Skeletal muscle satellite cell (primary cell): Measurements from ENCODE around the gene MLYCD.

Experiments used
- H3K27me3 ChIP-seq: 2 replicates; pipeline ENCODE4 v1.7.0; 2013; ENCODE audit warnings: low read length; ENCODE audit not compliant: control insufficient read depth, insufficient read depth
- H3K36me3 ChIP-seq: 2 replicates; pipeline ENCODE4 v1.7.0; 2013; ENCODE audit warnings: mild to moderate bottlenecking, control low read depth, low read length; ENCODE audit not compliant: insufficient read depth
- H3K4me1 ChIP-seq: 2 replicates; pipeline ENCODE4 v1.7.0; 2013; ENCODE audit warnings: low read length; ENCODE audit not compliant: control insufficient read depth, insufficient read depth
- H3K4me2 ChIP-seq: 2 replicates; pipeline ENCODE4 v1.7.0; 2013; ENCODE audit warnings: mild to moderate bottlenecking, low read length
- H3K4me3 ChIP-seq: 2 replicates; pipeline ENCODE4 v1.7.0; 2013; ENCODE audit warnings: low read length
- H3K9ac ChIP-seq: 2 replicates; pipeline ENCODE4 v1.7.0; 2013; ENCODE audit warnings: mild to moderate bottlenecking, low read depth, low read length, moderate library complexity
- H3K9me3 ChIP-seq: replicated peaks from 2 replicates; pipeline ENCODE4 v1.7.0; 2013; ENCODE audit warnings: mild to moderate bottlenecking, control low read depth, low read length

MLYCD gene

DNA sequence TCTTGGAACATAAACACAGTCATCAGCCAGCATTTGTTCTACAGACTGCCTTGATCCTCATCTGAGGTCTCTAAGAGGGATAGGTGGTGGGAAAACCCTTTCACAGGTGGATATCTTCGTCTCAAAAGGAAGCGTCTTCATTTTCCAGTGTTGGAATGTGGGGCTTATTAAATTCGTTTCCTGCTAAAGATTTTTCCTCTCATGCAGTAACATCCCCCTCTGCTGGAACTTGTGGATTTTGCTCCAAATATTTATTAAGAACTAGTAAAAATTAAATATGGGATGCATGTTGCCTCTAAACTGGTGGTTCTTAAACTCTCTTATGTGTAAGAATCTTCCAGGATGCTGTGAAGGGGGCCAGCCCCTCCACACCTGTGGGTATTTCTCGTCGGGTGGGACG lies 20.1 kb upstream of the MLYCD start:
- peaks cover 48% of the 10 kb centered on the region for H3K27me3 ChIP-seq
- H3K9ac ChIP-seq, result no peak overlapping the region
- no peaks in the 10 kb centered on the region for H3K36me3 ChIP-seq
- no peak overlapping the region for H3K4me3 ChIP-seq
- H3K9me3 ChIP-seq, result no peaks in the 10 kb centered on the region
- H3K4me1 ChIP-seq, result no peaks in the 10 kb centered on the region
- no peak overlapping the region for H3K4me2 ChIP-seq

- Histone ChIP-seq H3K4me3 (no peak overlapping the region), H3K4me1 (no peaks in the 10 kb centered on the region), H3K9ac (no peak overlapping the region), H3K9me3 (no peaks in the 10 kb centered on the region), H3K27me3 (peaks cover 29% of the 10 kb centered on the region), H3K4me2 (no peak overlapping the region), H3K36me3 (no peaks in the 10 kb centered on the region)
Observed at GRCh38 chr16:83882163-83882885, 16.6 kb upstream of the MLYCD start.

GRCh38 chr16:83886199-83886971 lies 12.5 kb upstream of the MLYCD start:
- Histone ChIP-seq H3K4me3 (no peak overlapping the region), H3K9me3 (peaks cover 5% of the 10 kb centered on the region), H3K4me2 (no peak overlapping the region), H3K36me3 (no peaks in the 10 kb centered on the region), H3K9ac (no peak overlapping the region), H3K4me1 (no peaks in the 10 kb centered on the region), H3K27me3 (peaks cover 12% of the 10 kb centered on the region)

GRCh38 chr16:83887080-83887479 lies 11.8 kb upstream of the MLYCD start:
- no peaks in the 10 kb centered on the region for H3K36me3 ChIP-seq

GRCh38 chr16:83887564-83887963 lies 11.4 kb upstream of the MLYCD start:
- H3K4me2 ChIP-seq, result no peak overlapping the region
- H3K4me3 ChIP-seq, result no peak overlapping the region
- H3K9ac ChIP-seq, result no peak overlapping the region
- H3K27me3 ChIP-seq, result peaks cover 1% of the 10 kb centered on the region
- peaks cover 5% of the 10 kb centered on the region for H3K9me3 ChIP-seq
- H3K4me1 ChIP-seq, result no peaks in the 10 kb centered on the region
- no peaks in the 10 kb centered on the region for H3K36me3 ChIP-seq

More at GRCh38 chr16:83887080-83887479, 11.8 kb upstream of the MLYCD start:
- H3K4me1 ChIP-seq, result no peaks in the 10 kb centered on the region
- H3K9ac ChIP-seq, result no peak overlapping the region
- no peak overlapping the region for H3K4me3 ChIP-seq
- peaks cover 5% of the 10 kb centered on the region for H3K9me3 ChIP-seq
- H3K27me3 ChIP-seq, result peaks cover 6% of the 10 kb centered on the region
- H3K4me2 ChIP-seq, result no peak overlapping the region

DNA sequence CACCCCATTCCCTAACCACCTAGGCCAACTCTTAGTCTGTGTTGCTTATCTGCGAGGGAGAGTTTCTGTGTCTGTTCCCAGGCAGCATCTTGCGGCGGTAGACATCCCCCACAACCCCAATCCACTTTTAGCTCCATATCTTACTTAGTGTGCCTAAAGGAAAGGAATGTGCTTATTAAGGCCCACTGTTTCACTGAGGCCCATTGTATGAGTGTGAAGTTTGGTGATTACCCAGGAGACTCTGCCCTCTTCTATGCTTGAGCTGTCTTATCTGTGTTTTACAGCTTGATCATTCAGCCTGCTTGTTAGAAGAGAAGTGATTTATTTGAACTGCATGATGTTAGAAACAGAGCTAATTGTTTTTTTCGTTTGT lies 10.3 kb upstream of the MLYCD start:
- no peak overlapping the region for H3K4me3 ChIP-seq
- peaks cover 5% of the 10 kb centered on the region for H3K9me3 ChIP-seq
- H3K4me1 ChIP-seq, result no peaks in the 10 kb centered on the region
- no peaks in the 10 kb centered on the region for H3K36me3 ChIP-seq
- no peak overlapping the region for H3K9ac ChIP-seq
- H3K4me2 ChIP-seq, result no peak overlapping the region
- no peaks in the 10 kb centered on the region for H3K27me3 ChIP-seq

GRCh38 chr16:83890359-83890758 lies 8.6 kb upstream of the MLYCD start:
- Histone ChIP-seq H3K4me2 (no peak overlapping the region), H3K4me1 (no peaks in the 10 kb centered on the region), H3K4me3 (no peak overlapping the region), H3K27me3 (no peaks in the 10 kb centered on the region), H3K36me3 (no peaks in the 10 kb centered on the region), H3K9ac (no peak overlapping the region), H3K9me3 (peaks cover 5% of the 10 kb centered on the region)

DNA sequence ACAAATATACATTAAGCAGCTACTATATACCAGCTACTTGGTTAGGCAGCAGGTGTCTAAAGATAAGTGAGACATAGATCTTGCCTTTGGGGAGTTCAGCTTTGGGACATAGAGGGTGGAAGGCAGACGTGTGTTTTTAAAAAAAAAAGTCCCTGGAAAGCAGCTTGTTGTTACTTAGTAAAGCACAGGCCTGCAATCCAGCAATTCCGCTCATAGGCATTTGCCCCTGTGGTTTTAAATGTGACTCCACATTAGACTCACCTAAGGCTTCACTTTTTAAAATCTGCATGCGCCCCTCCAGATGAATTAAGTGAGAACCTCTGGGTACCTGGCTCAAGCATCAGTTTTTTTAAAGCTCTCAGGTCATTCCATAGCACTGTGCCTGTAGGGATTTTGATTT lies 7.2 kb upstream of the MLYCD start:
- Histone ChIP-seq H3K4me3 (no peak overlapping the region), H3K4me2 (no peak overlapping the region), H3K36me3 (no peaks in the 10 kb centered on the region), H3K27me3 (no peaks in the 10 kb centered on the region), H3K4me1 (no peaks in the 10 kb centered on the region), H3K9ac (no peak overlapping the region), H3K9me3 (peaks cover 5% of the 10 kb centered on the region)

- Histone ChIP-seq H3K4me1 (peaks cover 15% of the 10 kb centered on the region), H3K27me3 (no peaks in the 10 kb centered on the region), H3K4me3 (no peak overlapping the region), H3K9me3 (peaks cover 5% of the 10 kb centered on the region), H3K9ac (no peak overlapping the region), H3K4me2 (no peak overlapping the region), H3K36me3 (no peaks in the 10 kb centered on the region)
Observed at GRCh38 chr16:83895243-83895642, 3.7 kb upstream of the MLYCD start.

- H3K4me2 ChIP-seq, result no peak overlapping the region
- no peak overlapping the region for H3K9ac ChIP-seq
- H3K9me3 ChIP-seq, result no peaks in the 10 kb centered on the region
- no peak overlapping the region for H3K4me3 ChIP-seq
- H3K36me3 ChIP-seq, result no peaks in the 10 kb centered on the region
- no peaks in the 10 kb centered on the region for H3K27me3 ChIP-seq
- peaks cover 21% of the 10 kb centered on the region for H3K4me1 ChIP-seq
Observed at GRCh38 chr16:83895942-83896341, 3.0 kb upstream of the MLYCD start.

DNA sequence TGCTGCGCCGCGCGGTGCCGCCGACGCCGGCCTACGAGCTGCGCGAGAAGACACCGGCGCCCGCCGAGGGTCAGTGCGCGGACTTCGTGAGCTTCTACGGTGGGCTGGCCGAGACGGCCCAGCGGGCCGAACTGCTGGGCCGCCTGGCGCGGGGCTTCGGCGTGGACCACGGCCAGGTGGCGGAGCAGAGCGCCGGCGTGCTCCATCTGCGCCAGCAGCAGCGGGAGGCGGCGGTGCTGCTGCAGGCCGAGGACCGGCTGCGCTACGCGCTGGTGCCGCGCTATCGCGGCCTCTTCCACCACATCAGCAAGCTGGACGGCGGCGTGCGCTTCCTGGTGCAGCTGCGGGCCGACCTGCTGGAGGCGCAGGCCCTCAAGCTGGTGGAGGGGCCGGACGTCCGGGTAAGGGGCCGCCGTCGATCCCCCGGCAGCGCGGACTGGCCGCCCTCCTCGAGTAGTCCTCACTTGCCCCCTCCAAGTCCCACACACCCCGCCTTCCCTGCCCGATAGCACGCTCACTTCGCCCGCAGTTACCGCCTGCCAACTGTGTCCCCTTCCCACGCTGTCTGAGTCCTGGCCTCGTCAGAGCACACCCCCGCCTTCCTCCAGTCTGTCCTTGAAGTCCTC lies 470 bp downstream of the MLYCD start:
- peak overlapping the region; percentile 87 for H3K9ac ChIP-seq
- peaks cover 41% of the 10 kb centered on the region for H3K4me1 ChIP-seq
- H3K4me2 ChIP-seq, result peak overlapping the region; percentile 99
- no peaks in the 10 kb centered on the region for H3K27me3 ChIP-seq
- no peaks in the 10 kb centered on the region for H3K36me3 ChIP-seq
- peak overlapping the region; percentile 94 for H3K4me3 ChIP-seq
- H3K9me3 ChIP-seq, result no peaks in the 10 kb centered on the region
